Activated T-helper 17 cell treated with anti-CD3 and anti-CD28 coated beads, Interleukin-2, amount 50 U/mL, for 72 hours (primary cell): ENCODE results near the gene ITFG2. TPM values are rescaled to one million over a fixed set of nuclear protein-coding genes. Genes with fewer than 3 reads are reported as not detected.

ENCODE experiments used
- ATAC-seq: fragments of 150-1000 bp; cut with Tn5 transposase; replicated peaks from 2 replicates; pipeline ENCODE4 v1.10.0; 2021; ENCODE audit warnings: mild to moderate bottlenecking, moderate library complexity
- H3K27ac Mint-ChIP-seq: one replicate; pipeline ENCODE4 v1.8.0; 2022; ENCODE audit warnings: mixed read lengths
- H3K27me3 Mint-ChIP-seq: one replicate; pipeline ENCODE4 v1.8.0; 2022; ENCODE audit warnings: mixed read lengths
- H3K36me3 Mint-ChIP-seq: one replicate; pipeline ENCODE4 v1.8.0; 2022; ENCODE audit warnings: low read depth, mild to moderate bottlenecking, mixed read lengths
- H3K4me1 Mint-ChIP-seq: one replicate; pipeline ENCODE4 v1.8.0; 2022; ENCODE audit warnings: mixed read lengths
- H3K4me3 Mint-ChIP-seq: one replicate; pipeline ENCODE4 v1.8.0; 2022; ENCODE audit warnings: mild to moderate bottlenecking, mixed read lengths
- H3K9me3 Mint-ChIP-seq: one replicate; pipeline ENCODE4 v1.8.0; 2022; ENCODE audit warnings: mixed read lengths
- total RNA-seq, 2 donors: library from RNA; stranded (reverse); gene quantifications; one replicate each; pipeline ENCODE4 v1.2.3, GENCODE V29; 2022

Gene ITFG2
- total RNA-seq, 2 donors from 2014 or later: 34.8 to 43.8 TPM

GRCh38 chr12:2804393-2805142 lies 7.9 kb upstream of the ITFG2 start:
- Mint-ChIP-seq H3K9me3 (no peaks in the 10 kb centered on the region), H3K36me3 (peaks cover 71% of the 10 kb centered on the region), H3K4me3 (no peak overlapping the region), H3K27ac (peak overlapping the region; percentile 26), H3K27me3 (no peaks in the 10 kb centered on the region), H3K4me1 (no peaks in the 10 kb centered on the region)
- ATAC-seq: no peak

- H3K27me3 Mint-ChIP-seq: no peaks in the 10 kb centered on the region
- no peak overlapping the region for H3K27ac Mint-ChIP-seq
- H3K4me1 Mint-ChIP-seq: no peaks in the 10 kb centered on the region
- no peak for ATAC-seq
- H3K36me3 Mint-ChIP-seq: peaks cover 65% of the 10 kb centered on the region
- H3K9me3 Mint-ChIP-seq: no peaks in the 10 kb centered on the region
- H3K4me3 Mint-ChIP-seq: no peak overlapping the region
These were observed 7.3 kb upstream of the ITFG2 start for GRCh38 chr12:2805143-2805520.

- no peaks in the 10 kb centered on the region for H3K4me1 Mint-ChIP-seq
- H3K36me3 Mint-ChIP-seq: peaks cover 50% of the 10 kb centered on the region
- no peak overlapping the region for H3K27ac Mint-ChIP-seq
- ATAC-seq: no peak
- H3K27me3 Mint-ChIP-seq: no peaks in the 10 kb centered on the region
- H3K4me3 Mint-ChIP-seq: no peak overlapping the region
- H3K9me3 Mint-ChIP-seq: no peaks in the 10 kb centered on the region
These were observed 5.8 kb upstream of the ITFG2 start for GRCh38 chr12:2806700-2807099.

- Mint-ChIP-seq H3K27me3 (no peaks in the 10 kb centered on the region), H3K4me1 (peaks cover 6% of the 10 kb centered on the region), H3K36me3 (peaks cover 24% of the 10 kb centered on the region), H3K4me3 (peak overlapping the region; percentile 99), H3K27ac (peak overlapping the region; percentile 100), H3K9me3 (no peaks in the 10 kb centered on the region)
- no peak for ATAC-seq
These were observed 667 bp upstream of the ITFG2 start for GRCh38 chr12:2811801-2812200.

- Mint-ChIP-seq H3K36me3 (peaks cover 35% of the 10 kb centered on the region), H3K4me1 (peaks cover 10% of the 10 kb centered on the region), H3K4me3 (peak overlapping the region; percentile 99), H3K27ac (peak overlapping the region; percentile 100), H3K27me3 (no peaks in the 10 kb centered on the region), H3K9me3 (no peaks in the 10 kb centered on the region)
- peak; percentile 30 for ATAC-seq
These were observed 1.0 kb downstream of the ITFG2 start for GRCh38 chr12:2813214-2814185.

- Mint-ChIP-seq H3K27me3 (no peaks in the 10 kb centered on the region), H3K36me3 (peaks cover 91% of the 10 kb centered on the region), H3K4me1 (peaks cover 4% of the 10 kb centered on the region), H3K27ac (no peak overlapping the region), H3K4me3 (no peak overlapping the region), H3K9me3 (no peaks in the 10 kb centered on the region)
- no peak for ATAC-seq
These were observed 7.3 kb downstream of the ITFG2 start for GRCh38 chr12:2819810-2820209.

- no peaks in the 10 kb centered on the region for H3K9me3 Mint-ChIP-seq
- no peaks in the 10 kb centered on the region for H3K27me3 Mint-ChIP-seq
- H3K4me1 Mint-ChIP-seq: peaks cover 4% of the 10 kb centered on the region
- peaks cover 93% of the 10 kb centered on the region for H3K36me3 Mint-ChIP-seq
- no peak overlapping the region for H3K4me3 Mint-ChIP-seq
- H3K27ac Mint-ChIP-seq: no peak overlapping the region
- ATAC-seq: no peak
These were observed 8.0 kb downstream of the ITFG2 start for GRCh38 chr12:2820432-2820831.

GRCh38 chr12:2823483-2823882 lies 11.0 kb downstream of the ITFG2 start:
- no peaks in the 10 kb centered on the region for H3K27me3 Mint-ChIP-seq
- no peak overlapping the region for H3K27ac Mint-ChIP-seq
- H3K36me3 Mint-ChIP-seq: peaks cover 100% of the 10 kb centered on the region
- no peak overlapping the region for H3K4me3 Mint-ChIP-seq
- ATAC-seq: no peak
- H3K9me3 Mint-ChIP-seq: no peaks in the 10 kb centered on the region
- peaks cover 3% of the 10 kb centered on the region for H3K4me1 Mint-ChIP-seq

GRCh38 chr12:2824541-2824940 lies 12.1 kb downstream of the ITFG2 start:
- Mint-ChIP-seq H3K36me3 (peaks cover 100% of the 10 kb centered on the region), H3K27ac (peak overlapping the region; percentile 41), H3K4me1 (peaks cover 3% of the 10 kb centered on the region), H3K4me3 (no peak overlapping the region), H3K27me3 (no peaks in the 10 kb centered on the region), H3K9me3 (no peaks in the 10 kb centered on the region)
- ATAC-seq: no peak

- peaks cover 97% of the 10 kb centered on the region for H3K36me3 Mint-ChIP-seq
- H3K4me3 Mint-ChIP-seq: no peak overlapping the region
- H3K4me1 Mint-ChIP-seq: peaks cover 3% of the 10 kb centered on the region
- no peak for ATAC-seq
- no peaks in the 10 kb centered on the region for H3K27me3 Mint-ChIP-seq
- no peaks in the 10 kb centered on the region for H3K9me3 Mint-ChIP-seq
- peak overlapping the region; percentile 41 for H3K27ac Mint-ChIP-seq
These were observed 12.7 kb downstream of the ITFG2 start for GRCh38 chr12:2825132-2825531.

GRCh38 chr12:2826036-2826435 lies 13.6 kb downstream of the ITFG2 start:
- no peak overlapping the region for H3K27ac Mint-ChIP-seq
- no peak for ATAC-seq
- no peaks in the 10 kb centered on the region for H3K9me3 Mint-ChIP-seq
- H3K4me1 Mint-ChIP-seq: peaks cover 3% of the 10 kb centered on the region
- H3K4me3 Mint-ChIP-seq: no peak overlapping the region
- peaks cover 97% of the 10 kb centered on the region for H3K36me3 Mint-ChIP-seq
- no peaks in the 10 kb centered on the region for H3K27me3 Mint-ChIP-seq

GRCh38 chr12:2826721-2827515 lies 14.4 kb downstream of the ITFG2 start:
- Mint-ChIP-seq H3K4me3 (no peak overlapping the region), H3K36me3 (peaks cover 97% of the 10 kb centered on the region), H3K9me3 (no peaks in the 10 kb centered on the region), H3K27me3 (no peaks in the 10 kb centered on the region), H3K27ac (no peak overlapping the region), H3K4me1 (peaks cover 3% of the 10 kb centered on the region)
- no peak for ATAC-seq

GRCh38 chr12:2829275-2829674 lies 16.8 kb downstream of the ITFG2 start:
- Mint-ChIP-seq H3K4me3 (no peak overlapping the region), H3K27me3 (no peaks in the 10 kb centered on the region), H3K36me3 (peaks cover 80% of the 10 kb centered on the region), H3K4me1 (peaks cover 3% of the 10 kb centered on the region), H3K27ac (no peak overlapping the region), H3K9me3 (no peaks in the 10 kb centered on the region)
- no peak for ATAC-seq

- no peaks in the 10 kb centered on the region for H3K27me3 Mint-ChIP-seq
- ATAC-seq: no peak
- no peaks in the 10 kb centered on the region for H3K4me1 Mint-ChIP-seq
- H3K36me3 Mint-ChIP-seq: peaks cover 57% of the 10 kb centered on the region
- no peaks in the 10 kb centered on the region for H3K9me3 Mint-ChIP-seq
- H3K4me3 Mint-ChIP-seq: no peak overlapping the region
- peak overlapping the region; percentile 52 for H3K27ac Mint-ChIP-seq
These were observed 20.2 kb downstream of the ITFG2 start for GRCh38 chr12:2832550-2833127.
